NT2/D1 (cell line): ENCODE data around the gene SLC2A4RG.

Experiments used
- YY1 ChIP-seq: IDR thresholded peaks from 2 replicates; pipeline ENCODE4 v1.6.1; 2011; ENCODE audit not compliant: insufficient read length, insufficient read depth
- ZNF274 ChIP-seq: IDR thresholded peaks from 2 replicates; pipeline ENCODE4 v1.6.1; 2011; ENCODE audit warnings: mild to moderate bottlenecking, low read depth, low read length

GRCh38 chr20:63759377-63759901 is 19.9 kb downstream of the SLC2A4RG start:
- TF ChIP-seq YY1, result no peak
- no peak for TF ChIP-seq ZNF274
